ENCODE results near the gene BCAS3. TPM values are rescaled to one million over a fixed set of nuclear protein-coding genes. Genes with fewer than 3 reads are reported as not detected.

The BCAS3 gene
- total and polyA plus RNA-seq, 10 donors, result 3.7 to 56.0 (median 42.3) TPM

DNA sequence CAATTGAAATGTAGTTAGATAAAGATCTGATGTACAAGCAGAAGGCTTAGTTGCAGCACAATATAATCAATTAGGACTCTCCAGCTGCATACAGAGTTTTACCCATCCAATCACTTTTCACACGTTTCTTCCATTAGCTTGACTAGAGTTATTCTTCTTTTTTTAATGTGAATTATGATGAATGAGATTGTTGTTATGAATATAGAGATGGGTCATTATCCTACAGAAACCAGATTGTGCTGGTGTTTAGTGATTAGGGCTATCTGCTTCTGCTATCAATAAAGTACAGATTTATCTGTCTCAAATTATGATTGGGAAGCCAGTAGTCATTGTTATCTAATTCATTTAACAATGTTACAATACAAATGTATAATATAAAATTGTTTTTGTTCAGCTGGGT is 500.6 kb downstream of the BCAS3 start:
- H3K36me3 ChIP-seq, result no peaks in the 10 kb centered on the region
- no peaks in the 10 kb centered on the region for H3K4me1 ChIP-seq
- 79 to 83% (median 81%) methylated on average over 1 of the region's 1 CpG for WGBS, 5 donors
- H3K27me3 ChIP-seq (replicated peaks in 1 of 7), result no peaks in the 10 kb centered on the region
- H3K9me3 ChIP-seq, result no peaks in the 10 kb centered on the region
- TF ChIP-seq, protein P1, sequence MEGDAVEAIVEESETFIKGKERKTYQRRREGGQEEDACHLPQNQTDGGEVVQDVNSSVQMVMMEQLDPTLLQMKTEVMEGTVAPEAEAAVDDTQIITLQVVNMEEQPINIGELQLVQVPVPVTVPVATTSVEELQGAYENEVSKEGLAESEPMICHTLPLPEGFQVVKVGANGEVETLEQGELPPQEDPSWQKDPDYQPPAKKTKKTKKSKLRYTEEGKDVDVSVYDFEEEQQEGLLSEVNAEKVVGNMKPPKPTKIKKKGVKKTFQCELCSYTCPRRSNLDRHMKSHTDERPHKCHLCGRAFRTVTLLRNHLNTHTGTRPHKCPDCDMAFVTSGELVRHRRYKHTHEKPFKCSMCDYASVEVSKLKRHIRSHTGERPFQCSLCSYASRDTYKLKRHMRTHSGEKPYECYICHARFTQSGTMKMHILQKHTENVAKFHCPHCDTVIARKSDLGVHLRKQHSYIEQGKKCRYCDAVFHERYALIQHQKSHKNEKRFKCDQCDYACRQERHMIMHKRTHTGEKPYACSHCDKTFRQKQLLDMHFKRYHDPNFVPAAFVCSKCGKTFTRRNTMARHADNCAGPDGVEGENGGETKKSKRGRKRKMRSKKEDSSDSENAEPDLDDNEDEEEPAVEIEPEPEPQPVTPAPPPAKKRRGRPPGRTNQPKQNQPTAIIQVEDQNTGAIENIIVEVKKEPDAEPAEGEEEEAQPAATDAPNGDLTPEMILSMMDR (IDR thresholded peaks at IDR 0.05 in 8 of 11, conservative IDR thresholded peaks at IDR 0.05 in 3 of 11), result no peak
- TF ChIP-seq POLR2AphosphoS5 (IDR thresholded peaks at IDR 0.05), result no peak
- no peak for TF ChIP-seq POLR2A (IDR thresholded peaks at IDR 0.05)
- DNase-seq, result no peak
- H3K27ac ChIP-seq, result no peak overlapping the region
- intact Hi-C loops (cut with DNase I; ENCODE audit: low total_unique reads), result no loop called here
- H3K4me3 ChIP-seq, result no peak overlapping the region

GRCh38 chr17:61179380-61179806 is 501.7 kb downstream of the BCAS3 start:
- TF ChIP-seq, protein P1 (IDR thresholded peaks at IDR 0.05 in 8 of 11, conservative IDR thresholded peaks at IDR 0.05 in 3 of 11), result no peak
- TF ChIP-seq POLR2AphosphoS5 (IDR thresholded peaks at IDR 0.05) (no peak), POLR2A (IDR thresholded peaks at IDR 0.05) (no peak)
- H3K27ac ChIP-seq, result no peak overlapping the region
- H3K36me3 ChIP-seq, result no peaks in the 10 kb centered on the region
- no peaks in the 10 kb centered on the region for H3K27me3 ChIP-seq (replicated peaks in 1 of 7)
- no peaks in the 10 kb centered on the region for H3K9me3 ChIP-seq
- no peaks in the 10 kb centered on the region for H3K4me1 ChIP-seq
- no peak overlapping the region for H3K4me3 ChIP-seq
- intact Hi-C loops (cut with DNase I; ENCODE audit: low total_unique reads), result no loop called here
- DNase-seq, result no peak
- WGBS, 5 donors, result 83 to 91% (median 89%) methylated on average over 2 of the region's 2 CpGs

GRCh38 chr17:61183793-61184192 is 506.1 kb downstream of the BCAS3 start:
- no peak for TF ChIP-seq POLR2AphosphoS5 (IDR thresholded peaks at IDR 0.05)
- TF ChIP-seq, protein P1 (IDR thresholded peaks at IDR 0.05 in 8 of 11, conservative IDR thresholded peaks at IDR 0.05 in 3 of 11), result no peak
- TF ChIP-seq POLR2A (IDR thresholded peaks at IDR 0.05), result no peak
- no peak for DNase-seq
- 80 to 90% (median 83%) methylated on average over 2 of the region's 2 CpGs for WGBS, 5 donors

DNA sequence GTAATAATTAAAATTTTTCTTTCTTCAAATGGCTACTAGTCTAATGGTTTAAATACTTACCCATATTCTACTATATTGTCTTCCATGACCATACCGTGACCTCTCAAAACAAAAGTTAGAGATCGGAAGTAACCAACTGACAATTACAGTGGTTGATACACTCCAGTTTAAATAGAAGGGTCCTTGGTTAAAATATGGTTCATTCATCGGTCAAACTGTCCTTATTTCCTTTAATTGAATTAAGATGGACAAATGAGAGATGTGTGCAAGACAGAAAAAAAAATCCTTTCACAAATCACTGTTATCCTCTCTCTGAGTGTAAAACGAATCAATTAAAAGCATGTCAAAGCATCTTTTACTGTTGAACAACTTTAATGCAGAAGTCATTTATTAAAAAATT is 507.7 kb downstream of the BCAS3 start:
- intact Hi-C loops (cut with DNase I; ENCODE audit: low total_unique reads), result no loop called here
- H3K27me3 ChIP-seq (replicated peaks in 1 of 7), result no peaks in the 10 kb centered on the region
- 85 to 92% (median 88%) methylated on average over 4 of the region's 4 CpGs for WGBS, 5 donors
- H3K9me3 ChIP-seq, result no peaks in the 10 kb centered on the region
- H3K4me1 ChIP-seq, result no peaks in the 10 kb centered on the region
- no peak for DNase-seq
- H3K36me3 ChIP-seq, result no peaks in the 10 kb centered on the region
- TF ChIP-seq, protein P1 (IDR thresholded peaks at IDR 0.05 in 8 of 11, conservative IDR thresholded peaks at IDR 0.05 in 3 of 11), result no peak
- no peak for TF ChIP-seq POLR2AphosphoS5 (IDR thresholded peaks at IDR 0.05)
- no peak for TF ChIP-seq POLR2A (IDR thresholded peaks at IDR 0.05)
- no peak overlapping the region for H3K4me3 ChIP-seq
- no peak overlapping the region for H3K27ac ChIP-seq

More at GRCh38 chr17:61183793-61184192, 506.1 kb downstream of the BCAS3 start:
- H3K36me3 ChIP-seq, result no peaks in the 10 kb centered on the region
- no peak overlapping the region for H3K4me3 ChIP-seq
- intact Hi-C loops (cut with DNase I; ENCODE audit: low total_unique reads), result no loop called here
- no peak overlapping the region for H3K27ac ChIP-seq
- H3K4me1 ChIP-seq, result no peaks in the 10 kb centered on the region
- no peaks in the 10 kb centered on the region for H3K9me3 ChIP-seq
- no peaks in the 10 kb centered on the region for H3K27me3 ChIP-seq (replicated peaks in 1 of 7)

All from spleen (tissue), 11 donors.